HG03521 (cell line): ENCODE data around the gene DNAJB13.
A peak's percentile ranks its signal among the peaks of the same experiment; 100 is the strongest.

Source experiments
- ATAC-seq: cut with Tn5 transposase; IDR thresholded peaks from one replicate; pipeline ENCODE4 v1.9.1; 2021; ENCODE audit warnings: mild to moderate bottlenecking, moderate library complexity; ENCODE audit not compliant: unreplicated experiment

Gene DNAJB13

GRCh38 chr11:73998846-73999575 lies 48.2 kb downstream of the DNAJB13 start:
- ATAC-seq, result no peak

- ATAC-seq, result no peak
These were observed 48.9 kb downstream of the DNAJB13 start for GRCh38 chr11:73999581-74000306.

GRCh38 chr11:74000307-74001133 lies 49.7 kb downstream of the DNAJB13 start:
- no peak for ATAC-seq

GRCh38 chr11:74001822-74002286 lies 51.0 kb downstream of the DNAJB13 start:
- no peak for ATAC-seq

- ATAC-seq, result no peak
These were observed 52.0 kb downstream of the DNAJB13 start for GRCh38 chr11:74002832-74003231.

GRCh38 chr11:74004046-74004695 lies 53.3 kb downstream of the DNAJB13 start:
- no peak for ATAC-seq

- no peak for ATAC-seq
These were observed 54.2 kb downstream of the DNAJB13 start for GRCh38 chr11:74004759-74005615.

- no peak for ATAC-seq
These were observed 55.1 kb downstream of the DNAJB13 start for GRCh38 chr11:74005721-74006517.

GRCh38 chr11:74006743-74007304 lies 56.0 kb downstream of the DNAJB13 start:
- no peak for ATAC-seq

- ATAC-seq, result no peak
These were observed 57.0 kb downstream of the DNAJB13 start for GRCh38 chr11:74007691-74008372.

GRCh38 chr11:74008373-74009229 lies 57.8 kb downstream of the DNAJB13 start, which contains the start of gene UCP3:
TSS of gene UCP3 (minus strand) at chr11:74009085. CDS start at chr11:74007042, 2,043 bp downstream.
- ATAC-seq, result no peak

GRCh38 chr11:74009230-74009547 lies 58.4 kb downstream of the DNAJB13 start:
- ATAC-seq, result no peak

- ATAC-seq, result no peak
These were observed 59.0 kb downstream of the DNAJB13 start for GRCh38 chr11:74009675-74010305.

GRCh38 chr11:74010306-74011300 lies 59.8 kb downstream of the DNAJB13 start:
- no peak for ATAC-seq

GRCh38 chr11:74011360-74012073 lies 60.7 kb downstream of the DNAJB13 start:
- peak; percentile 68 for ATAC-seq
